T47D (cell line): ENCODE data around the gene MYO3B.
"Not testable (repeated sequence)": the region's sequence is repeated elsewhere in the genome, so short reads cannot be mapped to it uniquely, and the experiment has no call there.

Experiments used
- DNase-seq, 2 experiments: peaks; one replicate each; pipeline versions ENCODE4 v3.0.0 to v3.0.0-alpha.2; 2011 to 2012; ENCODE audit warnings: low read depth in 1 of 2, low spot score in 1 of 2
- JUND ChIP-seq: IDR thresholded peaks from 2 replicates; pipeline ENCODE4 v1.6.1; 2012; ENCODE audit warnings: low read depth
- in situ Hi-C: cut with HindIII; loops from 2 replicates; pipeline ENCODE4 v1.10.0; 2016; ENCODE audit warnings: low sequenced_read_pairs, low pct_unique_long_range_greater_than_20kb

MYO3B gene

DNA sequence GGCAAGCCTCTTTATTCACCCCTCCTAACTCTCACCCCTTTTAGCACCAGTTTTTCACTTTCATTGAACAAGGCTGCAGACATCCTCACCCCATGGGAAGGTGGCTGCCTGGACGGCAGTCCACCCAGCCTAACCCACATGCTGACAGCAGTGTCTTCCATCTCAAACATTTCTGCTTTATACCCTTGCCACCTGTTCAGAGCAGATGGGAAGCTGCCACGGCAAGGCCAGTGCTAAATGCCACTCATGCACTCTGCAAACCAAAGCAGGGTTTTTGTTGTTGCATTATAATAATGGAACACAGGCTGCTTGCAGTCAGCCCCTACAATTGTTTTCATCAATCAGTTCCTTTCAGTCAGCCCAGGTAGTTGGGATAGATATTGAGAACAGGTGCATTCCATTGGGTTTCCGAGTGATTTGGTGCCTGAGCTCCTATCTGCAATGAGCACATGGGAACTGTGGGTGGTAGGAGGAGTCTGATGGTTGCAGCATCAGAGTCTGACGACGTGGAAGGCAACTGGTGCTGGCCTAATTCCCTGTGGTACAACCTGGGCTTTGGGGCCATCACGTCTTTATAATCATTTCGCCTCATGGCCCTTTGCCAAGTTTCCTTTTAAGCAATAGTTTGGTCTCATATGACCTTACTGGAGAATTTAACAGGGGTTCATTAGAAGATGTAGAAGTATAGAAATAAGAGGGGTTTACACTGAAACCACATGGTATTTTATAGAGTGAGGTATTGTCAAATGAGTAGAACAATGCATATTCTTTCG is 284.7 kb downstream of the MYO3B start:
- no peak for TF ChIP-seq JUND
- in situ Hi-C loops: no loop called here
- no peak for DNase-seq

DNA sequence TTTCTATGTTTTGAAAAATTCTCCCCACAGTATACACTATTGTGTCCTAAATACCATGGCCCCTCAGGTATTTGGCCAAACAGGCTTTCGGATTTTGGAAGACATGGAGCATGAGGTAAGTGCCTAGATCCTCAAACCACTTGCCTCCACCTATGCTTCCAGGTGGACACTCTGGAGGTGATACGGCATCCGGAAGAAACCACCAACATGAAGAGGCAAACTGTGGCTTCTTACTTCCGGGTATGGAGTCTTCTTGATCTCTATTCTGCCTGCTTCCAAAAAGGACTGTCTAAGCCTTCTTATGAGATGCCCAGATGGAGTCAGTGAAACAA is 285.2 kb downstream of the MYO3B start:
- TF ChIP-seq JUND: no peak
- no peak for DNase-seq
- in situ Hi-C loops: no loop called here

GRCh38 chr2:170464268-170464667 is 286.3 kb downstream of the MYO3B start:
- in situ Hi-C loops: no loop called here
- DNase-seq: no peak

GRCh38 chr2:170465241-170465640 is 287.3 kb downstream of the MYO3B start:
- in situ Hi-C loops: no loop called here
- DNase-seq: peak in 1 of 2 experiments; percentile 3
- TF ChIP-seq JUND: no peak

More at GRCh38 chr2:170464268-170464667, 286.3 kb downstream of the MYO3B start:
- TF ChIP-seq JUND: no peak

DNA sequence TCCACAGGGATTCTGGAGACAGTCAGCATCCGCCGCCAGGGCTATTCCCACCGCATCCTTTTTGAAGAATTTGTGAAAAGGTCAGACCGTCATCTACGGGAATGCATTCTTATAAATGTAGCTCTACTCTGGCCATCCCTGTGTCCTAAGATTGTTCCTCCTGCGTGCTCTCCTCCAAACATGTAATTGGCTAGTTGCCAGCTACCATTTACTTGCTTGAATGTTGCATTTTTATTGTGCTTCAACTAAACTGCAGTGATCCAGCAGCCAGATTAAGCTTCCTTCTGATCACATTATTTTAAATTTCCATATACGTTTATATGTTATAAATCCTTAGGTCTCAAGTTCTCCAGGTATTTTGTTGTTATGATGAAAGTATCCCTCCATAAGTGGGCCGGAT is 288.7 kb downstream of the MYO3B start:
- in situ Hi-C loops: no loop called here
- TF ChIP-seq JUND: no peak
- DNase-seq: no peak

DNA sequence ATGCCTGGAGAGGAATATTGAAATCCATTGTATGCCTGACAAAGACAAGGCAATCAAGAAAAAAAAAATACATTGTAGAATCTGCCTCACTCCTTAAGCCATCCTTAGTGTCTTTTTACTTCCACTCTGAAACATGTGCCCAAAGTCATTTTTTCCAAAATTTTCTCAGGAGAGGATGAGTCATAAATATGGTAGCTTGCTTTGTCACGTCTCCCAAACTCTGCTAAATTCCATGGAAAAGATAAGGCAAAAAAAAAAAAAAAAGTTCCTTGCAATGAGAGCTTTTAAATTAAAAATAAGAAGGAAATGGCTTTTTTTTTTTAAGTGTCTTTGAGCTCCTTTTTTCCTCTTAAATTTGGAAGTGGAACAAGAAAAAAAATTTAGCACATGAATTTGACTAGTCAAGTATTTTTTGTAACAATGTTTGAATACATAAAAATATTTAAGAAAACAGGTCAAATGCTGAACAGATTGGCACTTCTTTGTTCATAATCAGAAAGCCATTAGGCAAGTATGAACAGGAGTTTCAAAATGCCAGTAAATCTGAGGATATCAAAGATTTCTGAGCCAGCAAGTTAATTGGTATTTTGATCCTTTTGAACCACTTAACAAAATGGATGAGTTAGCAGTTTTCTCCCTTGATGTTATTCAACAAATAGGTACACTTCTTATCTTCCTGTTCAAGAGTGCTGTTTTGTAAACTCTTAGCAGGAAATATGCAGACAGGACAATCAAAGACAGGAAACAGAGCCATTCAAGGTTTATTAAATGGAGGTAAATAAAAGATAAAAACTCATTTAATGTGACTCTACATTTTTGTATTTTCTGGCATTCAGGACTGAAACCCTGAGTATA is 289.8 kb downstream of the MYO3B start:
- TF ChIP-seq JUND: no peak
- no peak for DNase-seq
- in situ Hi-C loops: no loop called here

GRCh38 chr2:170468557-170468956 is 290.6 kb downstream of the MYO3B start:
- no peak for DNase-seq
- no peak for TF ChIP-seq JUND
- in situ Hi-C loops: no loop called here

- in situ Hi-C loops, DNase-seq: not testable (repeated sequence)
These were observed 294.6 kb downstream of the MYO3B start for GRCh38 chr2:170472498-170472897.

- peak in 1 of 2 experiments; percentile 29 for DNase-seq
- in situ Hi-C loops: no loop called here
- TF ChIP-seq JUND: no peak
These were observed 297.9 kb downstream of the MYO3B start for GRCh38 chr2:170475878-170476277.

GRCh38 chr2:170477630-170478029 is 299.7 kb downstream of the MYO3B start:
- in situ Hi-C loops: no loop called here
- TF ChIP-seq JUND: no peak
- DNase-seq: no peak

DNA sequence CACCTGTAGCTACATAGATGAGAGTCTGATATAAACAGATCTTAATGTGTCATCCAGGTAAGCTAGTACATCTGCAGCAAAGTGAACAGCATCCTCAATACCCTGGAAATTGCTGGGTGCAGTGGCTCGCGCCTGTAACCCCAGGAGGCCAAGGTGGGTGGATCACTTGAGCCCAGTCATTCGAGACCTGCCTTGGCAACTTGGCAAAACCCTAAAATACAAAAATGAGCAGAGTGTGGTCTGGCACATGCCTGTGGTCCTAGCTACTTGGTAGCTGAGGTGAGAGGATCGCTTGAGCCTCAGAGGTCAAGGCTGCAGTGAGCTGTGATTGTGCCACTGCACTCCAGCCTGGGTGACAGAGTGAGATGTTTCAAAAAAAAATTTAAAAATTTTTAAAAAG is 303.3 kb downstream of the MYO3B start:
- DNase-seq: no peak
- in situ Hi-C loops: no loop called here
- no peak for TF ChIP-seq JUND

DNA sequence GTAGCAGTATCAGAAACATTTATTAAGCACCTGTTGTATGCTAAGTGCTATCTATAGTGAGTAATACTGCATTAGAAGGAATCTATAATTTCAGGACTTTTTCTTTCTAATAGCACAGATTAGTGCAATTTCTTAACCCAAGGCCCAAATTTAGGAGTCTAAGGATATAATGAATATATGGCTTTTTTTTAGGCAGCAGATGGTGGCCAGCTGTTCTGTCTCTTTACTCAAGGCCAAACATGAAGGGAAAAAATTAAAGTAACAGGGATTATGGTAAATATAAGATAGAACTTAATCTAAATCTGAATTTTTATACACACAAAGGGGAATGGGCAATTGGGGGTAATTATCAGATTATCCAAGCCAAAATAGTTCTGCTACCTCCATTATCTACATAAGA is 306.6 kb downstream of the MYO3B start:
- no peak for DNase-seq
- in situ Hi-C loops: no loop called here
- TF ChIP-seq JUND: no peak

DNA sequence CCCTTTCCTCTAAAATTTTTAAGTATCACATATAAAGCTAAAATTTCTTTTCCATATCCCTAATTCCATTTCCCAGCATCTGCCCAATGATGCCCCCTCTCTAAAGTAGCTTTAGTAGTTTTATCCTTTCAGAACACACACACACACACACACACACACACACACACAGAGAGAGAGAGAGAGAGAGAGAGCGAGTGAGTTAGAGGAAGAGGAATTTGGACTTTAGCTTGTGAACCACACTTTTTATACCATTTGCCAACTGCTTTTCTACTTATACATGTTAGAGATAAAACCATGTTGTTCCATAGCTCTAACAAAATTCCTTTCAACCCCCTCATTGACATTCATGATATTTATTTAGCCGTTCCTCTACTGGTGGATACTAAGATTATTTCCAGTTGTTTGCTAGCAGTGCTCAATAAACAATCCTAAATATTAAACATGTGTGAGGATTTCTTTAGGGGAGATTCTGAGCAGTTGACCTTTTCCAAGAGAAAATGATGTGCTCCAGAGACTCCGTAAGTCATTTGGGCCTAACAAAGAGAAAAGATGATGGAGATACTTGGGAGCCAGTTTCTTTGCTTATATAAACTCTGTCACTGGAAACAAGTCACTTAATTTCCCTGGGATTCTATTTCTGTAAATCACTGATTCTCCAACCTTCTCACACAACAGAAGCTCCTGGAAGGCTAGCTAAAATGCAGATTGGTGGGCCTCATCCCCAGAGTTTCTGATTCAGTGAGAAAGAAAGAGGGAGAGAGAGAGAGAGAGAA is 307.5 kb downstream of the MYO3B start:
- no peak for DNase-seq
- no peak for TF ChIP-seq JUND
- in situ Hi-C loops: no loop called here
